SU-DHL-6 (cell line): ENCODE results near the gene MOB1A.

Source experiments
- H2AFZ ChIP-seq: fragments of 200-600 bp; sonication (generic); 2 replicates; pipeline ENCODE4 v1.6.1; 2014; ENCODE audit warnings: low read depth, mild to moderate bottlenecking, moderate library complexity, mixed read lengths, antibody characterized with exemption, low read length; ENCODE audit not compliant: severe bottlenecking
- H3F3A ChIP-seq: fragments of 200-600 bp; shearing (Covaris generic); 2 replicates; pipeline ENCODE4 v1.6.0; 2016; ENCODE audit warnings: antibody characterized with exemption, mild to moderate bottlenecking; ENCODE audit not compliant: insufficient read depth
- H3K27ac ChIP-seq: fragments of 200-600 bp; sonication (generic); 2 replicates; pipeline ENCODE4 v1.5.1; 2016; ENCODE audit warnings: low read depth, mild to moderate bottlenecking, low read length, moderate library complexity, mixed read lengths
- H3K27me3 ChIP-seq: fragments of 200-600 bp; sonication (generic), shearing (Covaris generic); 2 replicates; pipeline ENCODE4 v1.6.0; 2014; ENCODE audit warnings: mild to moderate bottlenecking, low read length
- H3K36me3 ChIP-seq: fragments of 200-600 bp; sonication (generic); 2 replicates; pipeline ENCODE4 v1.6.1; 2014; ENCODE audit warnings: mild to moderate bottlenecking, low read length, mixed read lengths
- H3K4me2 ChIP-seq: fragments of 300-600, 200-600 bp; shearing (Covaris generic), sonication (generic); 2 replicates; pipeline ENCODE4 v1.6.0; 2014; ENCODE audit warnings: low read length, low read depth, mild to moderate bottlenecking; ENCODE audit not compliant: poor library complexity, severe bottlenecking
- H3K4me3 ChIP-seq: fragments of 200-600 bp; sonication (generic); 2 replicates; pipeline ENCODE4 v1.5.1; 2014; ENCODE audit warnings: antibody characterized with exemption, low read length, mild to moderate bottlenecking, mixed read lengths; ENCODE audit not compliant: insufficient read depth, poor library complexity, severe bottlenecking
- H3K79me2 ChIP-seq: fragments of 200-600 bp; sonication (generic); 2 replicates; pipeline ENCODE4 v1.6.1; 2014; ENCODE audit warnings: mild to moderate bottlenecking, low read length, moderate library complexity; ENCODE audit not compliant: insufficient read depth
- H3K9ac ChIP-seq: fragments of 200-600 bp; sonication (generic); 2 replicates; pipeline ENCODE4 v1.7.0; 2014; ENCODE audit warnings: mild to moderate bottlenecking, low read length
- H3K9me2 ChIP-seq: fragments of 200-600 bp; sonication (generic); replicated peaks from 2 replicates; pipeline ENCODE4 v1.6.1; 2014; ENCODE audit warnings: low read length; ENCODE audit not compliant: insufficient read depth
- H3K9me3 ChIP-seq: fragments of 200-600 bp; sonication (generic); 2 replicates; pipeline ENCODE4 v1.6.1; 2014; ENCODE audit warnings: low read length, mixed read lengths; ENCODE audit not compliant: insufficient read depth
- H4K20me1 ChIP-seq: fragments of 200-600 bp; sonication (generic); 2 replicates; pipeline ENCODE4 v1.6.1; 2014; ENCODE audit warnings: low read depth, mild to moderate bottlenecking, antibody characterized with exemption, low read length, moderate library complexity, mixed read lengths
- CTCF ChIP-seq: fragments of 200-600 bp; sonication (generic); IDR thresholded peaks from one replicate; pipeline ENCODE4 v1.5.1; 2017; ENCODE audit warnings: antibody characterized with exemption, mild to moderate bottlenecking, low read length, moderate library complexity; ENCODE audit not compliant: insufficient read depth, poor library complexity, severe bottlenecking
- EZH2phosphoT487 ChIP-seq: fragments of 200-600 bp; sonication (generic), shearing (Covaris generic); conservative IDR thresholded peaks from 2 replicates; pipeline ENCODE4 v1.6.1; 2018; ENCODE audit warnings: mild to moderate bottlenecking, antibody characterized with exemption, low read length, moderate library complexity, mixed read lengths

MOB1A gene

GRCh38 chr2:74142340-74142739, 36.3 kb downstream of the MOB1A start:
- Histone ChIP-seq H3K79me2 (peaks cover 9% of the 10 kb centered on the region), H3K9me2 (no peaks in the 10 kb centered on the region), H3F3A (no peaks in the 10 kb centered on the region), H3K27me3 (no peaks in the 10 kb centered on the region), H3K9me3 (no peaks in the 10 kb centered on the region), H3K4me2 (no peak overlapping the region), H2AFZ (no peak overlapping the region), H3K36me3 (no peaks in the 10 kb centered on the region), H3K4me3 (no peak overlapping the region), H4K20me1 (no peaks in the 10 kb centered on the region), H3K9ac (no peak overlapping the region), H3K27ac (no peak overlapping the region)
- TF ChIP-seq EZH2phosphoT487: no peak
- no peak for TF ChIP-seq CTCF

GRCh38 chr2:74138600-74139323, 39.9 kb downstream of the MOB1A start:
- Histone ChIP-seq H3K4me2 (no peak overlapping the region), H3F3A (no peaks in the 10 kb centered on the region), H3K27me3 (no peaks in the 10 kb centered on the region), H3K27ac (no peak overlapping the region), H3K79me2 (no peaks in the 10 kb centered on the region), H4K20me1 (no peaks in the 10 kb centered on the region), H3K36me3 (no peaks in the 10 kb centered on the region), H3K9me3 (no peaks in the 10 kb centered on the region), H2AFZ (no peak overlapping the region), H3K9me2 (no peaks in the 10 kb centered on the region), H3K4me3 (no peak overlapping the region), H3K9ac (no peak overlapping the region)
- TF ChIP-seq CTCF (no peak), EZH2phosphoT487 (no peak)

GRCh38 chr2:74137651-74138599, 40.8 kb downstream of the MOB1A start:
- no peaks in the 10 kb centered on the region for H3K27me3 ChIP-seq
- H3K79me2 ChIP-seq: no peaks in the 10 kb centered on the region
- no peaks in the 10 kb centered on the region for H4K20me1 ChIP-seq
- H3K4me2 ChIP-seq: no peak overlapping the region
- no peaks in the 10 kb centered on the region for H3F3A ChIP-seq
- no peak overlapping the region for H3K27ac ChIP-seq
- no peak for TF ChIP-seq CTCF
- no peak for TF ChIP-seq EZH2phosphoT487
- H3K9me2 ChIP-seq: no peaks in the 10 kb centered on the region
- H2AFZ ChIP-seq: no peak overlapping the region
- H3K36me3 ChIP-seq: no peaks in the 10 kb centered on the region
- H3K4me3 ChIP-seq: no peak overlapping the region
- H3K9me3 ChIP-seq: no peaks in the 10 kb centered on the region
- H3K9ac ChIP-seq: no peak overlapping the region
